ENCODE results near the gene PLEK. TPM values are rescaled to one million over a fixed set of nuclear protein-coding genes. Genes with fewer than 3 reads are reported as not detected.

The PLEK gene, protein sequence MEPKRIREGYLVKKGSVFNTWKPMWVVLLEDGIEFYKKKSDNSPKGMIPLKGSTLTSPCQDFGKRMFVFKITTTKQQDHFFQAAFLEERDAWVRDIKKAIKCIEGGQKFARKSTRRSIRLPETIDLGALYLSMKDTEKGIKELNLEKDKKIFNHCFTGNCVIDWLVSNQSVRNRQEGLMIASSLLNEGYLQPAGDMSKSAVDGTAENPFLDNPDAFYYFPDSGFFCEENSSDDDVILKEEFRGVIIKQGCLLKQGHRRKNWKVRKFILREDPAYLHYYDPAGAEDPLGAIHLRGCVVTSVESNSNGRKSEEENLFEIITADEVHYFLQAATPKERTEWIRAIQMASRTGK
- 100 to 1,000 TPM; 494 to 692 (median 535) TPM for polyA plus RNA-seq

- peak; percentile 55 to 62 (median 57) for DNase-seq
- peaks cover 3 to 17% (median 17%) of the 10 kb centered on the region in 3 donors for H3K27me3 Mint-ChIP-seq (ENCODE audit: low read depth in 3 of 3)
- no peaks in the 10 kb centered on the region for H3K9me3 Mint-ChIP-seq
- peaks cover 26 to 39% (median 38%) of the 10 kb centered on the region in 3 donors for H3K36me3 Mint-ChIP-seq
- peak within 1 kb of the TSS; percentile 91 to 99 (median 98) for H3K27ac Mint-ChIP-seq
- H3K4me3 Mint-ChIP-seq, result peak within 1 kb of the TSS; percentile 98 to 100 (median 99)
- peaks cover 69 to 71% of the 10 kb centered on the region in 2 donors for H3K4me1 Mint-ChIP-seq
Observed at GRCh38 chr2:68365087-68365486, at the start of gene PLEK. Gene PLEK (plus strand): TSS chr2:68365282. CDS start chr2:68365352, 70 bp downstream.

DNA sequence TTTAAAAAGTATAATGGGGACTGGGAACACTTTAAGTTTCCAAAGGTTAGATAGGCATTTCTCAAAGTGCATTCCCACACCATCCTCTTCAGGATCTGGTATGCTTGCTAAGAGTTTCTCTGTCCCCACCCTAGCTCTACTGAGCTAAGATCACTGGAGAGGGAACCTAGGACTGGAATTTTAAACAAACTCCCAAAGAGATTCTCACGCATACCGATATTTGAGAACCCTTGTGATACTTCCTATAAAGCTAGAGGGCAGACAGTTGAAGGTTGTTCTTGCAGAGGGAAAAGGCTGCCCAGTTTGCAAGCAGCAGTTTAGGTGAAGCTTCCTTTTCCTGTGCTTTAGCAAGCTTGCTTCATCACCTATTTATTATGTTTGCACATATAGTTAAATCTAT lies 49.0 kb upstream of the PLEK start:
- peaks cover 9 to 20% (median 12%) of the 10 kb centered on the region in 3 donors for H3K27me3 Mint-ChIP-seq (ENCODE audit: low read depth in 3 of 3)
- no peaks in the 10 kb centered on the region for H3K36me3 Mint-ChIP-seq
- peaks cover 10 to 16% of the 10 kb centered on the region in 2 donors for H3K4me1 Mint-ChIP-seq
- no peak overlapping the region for H3K27ac Mint-ChIP-seq
- DNase-seq, result no peak
- H3K4me3 Mint-ChIP-seq, result no peak overlapping the region
- H3K9me3 Mint-ChIP-seq, result no peaks in the 10 kb centered on the region

- Mint-ChIP-seq H3K4me3 (peak overlapping the region; percentile 60 to 93 (median 89)), H3K27ac (no peak overlapping the region), H3K36me3 (no peaks in the 10 kb centered on the region), H3K9me3 (no peaks in the 10 kb centered on the region), H3K4me1 (peaks cover 10 to 16% of the 10 kb centered on the region in 2 donors), H3K27me3 (ENCODE audit: low read depth in 3 of 3) (peaks cover 8 to 21% (median 9%) of the 10 kb centered on the region in 3 donors)
- DNase-seq, result no peak
Observed at GRCh38 chr2:68317971-68318913, 46.8 kb upstream of the PLEK start.

- peak overlapping the region; percentile 80 to 93 (median 89) for H3K4me3 Mint-ChIP-seq
- no peaks in the 10 kb centered on the region for H3K36me3 Mint-ChIP-seq
- H3K27ac Mint-ChIP-seq, result peak overlapping the region in 2 of 6 donors; percentile 50 to 69
- no peak for DNase-seq
- no peaks in the 10 kb centered on the region for H3K9me3 Mint-ChIP-seq
- H3K27me3 Mint-ChIP-seq (ENCODE audit: low read depth in 3 of 3), result peaks cover 8 to 19% (median 9%) of the 10 kb centered on the region in 3 donors
- peaks cover 10 to 16% of the 10 kb centered on the region in 2 donors for H3K4me1 Mint-ChIP-seq
Observed at GRCh38 chr2:68318914-68319397, 46.1 kb upstream of the PLEK start.

GRCh38 chr2:68319398-68320117 lies 45.5 kb upstream of the PLEK start, which contains the start of gene CNRIP1:
Gene CNRIP1 (minus strand): TSS chr2:68319949. CDS start chr2:68319400, 549 bp downstream.
- Mint-ChIP-seq H3K4me1 (peaks cover 10 to 16% of the 10 kb centered on the region in 2 donors), H3K27ac (peak within 1 kb of the TSS in 2 of 6 donors; percentile 50 to 69), H3K4me3 (peak within 1 kb of the TSS; percentile 80 to 93 (median 89)), H3K36me3 (no peaks in the 10 kb centered on the region), H3K27me3 (ENCODE audit: low read depth in 3 of 3) (peaks cover 8 to 18% (median 9%) of the 10 kb centered on the region in 3 donors), H3K9me3 (no peaks in the 10 kb centered on the region)
- peak; percentile 7 to 21 (median 19) for DNase-seq

GRCh38 chr2:68320118-68320641 lies 44.9 kb upstream of the PLEK start:
- Mint-ChIP-seq H3K27ac (no peak overlapping the region), H3K4me3 (peak overlapping the region; percentile 80 to 93 (median 89)), H3K4me1 (peaks cover 10 to 16% of the 10 kb centered on the region in 2 donors), H3K27me3 (ENCODE audit: low read depth in 3 of 3) (peaks cover 8 to 18% (median 10%) of the 10 kb centered on the region in 3 donors), H3K36me3 (no peaks in the 10 kb centered on the region), H3K9me3 (no peaks in the 10 kb centered on the region)
- no peak for DNase-seq

DNA sequence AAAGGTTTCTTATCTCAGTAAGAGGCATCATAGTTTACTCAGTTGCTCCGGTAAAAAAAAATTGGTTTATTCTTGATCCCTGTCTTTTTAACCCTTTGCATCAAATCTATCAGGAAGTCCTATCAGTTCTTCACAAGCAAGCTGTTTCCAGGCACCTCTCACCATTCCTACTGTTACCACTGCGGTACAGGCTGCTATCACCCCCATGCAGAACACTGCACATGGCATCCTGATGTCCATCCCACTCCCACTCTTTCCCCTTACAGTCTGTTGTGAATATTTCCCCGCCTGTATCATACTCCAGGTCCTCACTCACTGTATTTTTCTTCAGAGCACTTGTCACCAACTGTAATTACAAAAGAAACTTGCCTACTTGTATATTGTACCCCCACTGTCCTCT lies 40.0 kb upstream of the PLEK start:
- DNase-seq, result no peak
- no peaks in the 10 kb centered on the region for H3K36me3 Mint-ChIP-seq
- H3K9me3 Mint-ChIP-seq, result no peaks in the 10 kb centered on the region
- peaks cover 3 to 4% of the 10 kb centered on the region in 2 donors for H3K4me1 Mint-ChIP-seq
- peaks cover 3 to 11% (median 9%) of the 10 kb centered on the region in 3 donors for H3K27me3 Mint-ChIP-seq (ENCODE audit: low read depth in 3 of 3)
- H3K27ac Mint-ChIP-seq, result no peak overlapping the region
- no peak overlapping the region for H3K4me3 Mint-ChIP-seq

DNA sequence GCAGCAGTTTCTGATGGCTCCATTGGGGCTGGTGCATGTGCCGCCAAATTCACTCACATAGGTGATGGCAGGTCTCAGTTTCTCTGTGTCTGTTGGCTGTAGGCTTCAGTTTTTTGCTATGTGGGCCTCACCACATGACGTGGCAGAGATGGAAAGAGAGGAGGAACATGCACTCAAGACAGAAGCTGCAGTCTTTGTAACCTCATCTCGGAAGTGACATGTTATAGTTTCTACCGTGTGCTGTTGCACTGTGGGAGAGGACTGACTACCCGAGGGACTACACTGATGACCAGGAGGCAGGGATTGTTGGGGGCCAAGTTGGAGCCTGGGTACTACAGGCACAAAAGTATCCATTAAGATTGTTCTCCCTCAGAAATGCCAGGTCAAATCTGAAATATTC lies 36.2 kb upstream of the PLEK start:
- H3K27ac Mint-ChIP-seq, result no peak overlapping the region
- DNase-seq, result no peak
- no peaks in the 10 kb centered on the region for H3K36me3 Mint-ChIP-seq
- H3K9me3 Mint-ChIP-seq, result no peaks in the 10 kb centered on the region
- no peak overlapping the region for H3K4me3 Mint-ChIP-seq
- no peaks in the 10 kb centered on the region for H3K4me1 Mint-ChIP-seq
- H3K27me3 Mint-ChIP-seq (ENCODE audit: low read depth in 3 of 3), result peaks cover 2 to 15% (median 10%) of the 10 kb centered on the region in 3 donors

- Mint-ChIP-seq H3K27me3 (ENCODE audit: low read depth in 3 of 3) (peaks cover 4 to 15% (median 6%) of the 10 kb centered on the region in 3 donors), H3K36me3 (no peaks in the 10 kb centered on the region), H3K27ac (no peak overlapping the region)
Observed at GRCh38 chr2:68330691-68331090, 34.4 kb upstream of the PLEK start.

DNA sequence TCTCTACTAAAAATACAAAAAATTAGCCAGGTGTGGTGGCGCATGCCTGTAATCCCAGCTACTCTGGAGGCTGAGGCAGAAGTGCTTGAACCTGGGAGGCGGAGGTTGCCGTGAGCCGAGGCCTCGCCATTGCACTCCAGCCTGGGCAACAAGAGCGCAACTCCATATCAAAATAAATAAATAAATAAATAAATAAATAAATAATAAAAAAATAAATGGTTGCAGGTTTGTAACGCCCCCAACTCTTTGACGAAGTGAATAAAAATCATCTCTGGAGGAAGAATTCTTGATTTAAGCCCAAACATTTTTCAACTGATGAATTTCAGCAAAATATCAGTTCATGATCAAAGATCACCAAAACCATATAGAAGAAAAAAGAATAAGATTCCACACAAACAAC lies 32.1 kb upstream of the PLEK start:
- Mint-ChIP-seq H3K27ac (no peak overlapping the region), H3K4me3 (no peak overlapping the region), H3K9me3 (no peaks in the 10 kb centered on the region), H3K36me3 (no peaks in the 10 kb centered on the region), H3K27me3 (ENCODE audit: low read depth in 3 of 3) (peaks cover 3 to 8% (median 4%) of the 10 kb centered on the region in 3 donors), H3K4me1 (no peaks in the 10 kb centered on the region)
- no peak for DNase-seq

More at GRCh38 chr2:68330691-68331090, 34.4 kb upstream of the PLEK start:
- H3K4me3 Mint-ChIP-seq, result no peak overlapping the region
- no peaks in the 10 kb centered on the region for H3K4me1 Mint-ChIP-seq
- DNase-seq, result no peak
- H3K9me3 Mint-ChIP-seq, result no peaks in the 10 kb centered on the region

DNA sequence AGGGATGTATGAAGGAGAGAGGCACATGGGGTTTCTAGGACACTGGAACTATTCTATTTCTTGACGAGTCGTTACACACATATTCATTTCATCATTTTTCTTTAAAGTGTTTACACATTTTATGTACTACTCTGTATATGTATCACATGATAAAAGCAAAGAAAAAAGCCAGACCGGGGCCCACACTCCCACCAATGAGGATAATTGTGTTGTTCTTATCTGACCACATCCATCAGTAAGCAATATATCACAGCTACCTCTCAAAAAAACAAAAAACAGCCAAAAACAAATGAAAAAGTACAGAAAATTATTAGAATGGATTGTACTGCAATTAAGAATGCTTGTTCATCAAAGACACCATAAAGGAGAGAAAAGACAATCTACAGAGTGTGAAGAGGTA lies 31.2 kb upstream of the PLEK start:
- no peak for DNase-seq
- H3K27me3 Mint-ChIP-seq (ENCODE audit: low read depth in 3 of 3), result peaks cover 3 to 10% (median 4%) of the 10 kb centered on the region in 3 donors
- no peaks in the 10 kb centered on the region for H3K36me3 Mint-ChIP-seq

GRCh38 chr2:68336192-68336591 lies 28.9 kb upstream of the PLEK start:
- no peaks in the 10 kb centered on the region for H3K9me3 Mint-ChIP-seq
- no peaks in the 10 kb centered on the region for H3K36me3 Mint-ChIP-seq
- H3K4me3 Mint-ChIP-seq, result no peak overlapping the region
- no peak overlapping the region for H3K27ac Mint-ChIP-seq
- no peaks in the 10 kb centered on the region for H3K4me1 Mint-ChIP-seq
- peaks cover 6 to 9% (median 8%) of the 10 kb centered on the region in 3 donors for H3K27me3 Mint-ChIP-seq (ENCODE audit: low read depth in 3 of 3)
- DNase-seq, result no peak

More for the DNA sequence above, 31.2 kb upstream of the PLEK start:
- Mint-ChIP-seq H3K9me3 (no peaks in the 10 kb centered on the region), H3K27ac (peak overlapping the region in 1 of 6 donors; percentile 36), H3K4me1 (no peaks in the 10 kb centered on the region), H3K4me3 (no peak overlapping the region)
